GM12872 (cell line): ENCODE results near the gene STAC.

Experiments
- CTCF ChIP-seq: IDR thresholded peaks from 3 replicates; pipeline ENCODE4 v1.5.1; 2011; ENCODE audit warnings: low read depth, mild to moderate bottlenecking, low read length, moderate library complexity; ENCODE audit not compliant: insufficient read depth

STAC gene

GRCh38 chr3:36443028-36443686 is 62.9 kb downstream of the STAC start:
- TF ChIP-seq CTCF, result no peak

DNA sequence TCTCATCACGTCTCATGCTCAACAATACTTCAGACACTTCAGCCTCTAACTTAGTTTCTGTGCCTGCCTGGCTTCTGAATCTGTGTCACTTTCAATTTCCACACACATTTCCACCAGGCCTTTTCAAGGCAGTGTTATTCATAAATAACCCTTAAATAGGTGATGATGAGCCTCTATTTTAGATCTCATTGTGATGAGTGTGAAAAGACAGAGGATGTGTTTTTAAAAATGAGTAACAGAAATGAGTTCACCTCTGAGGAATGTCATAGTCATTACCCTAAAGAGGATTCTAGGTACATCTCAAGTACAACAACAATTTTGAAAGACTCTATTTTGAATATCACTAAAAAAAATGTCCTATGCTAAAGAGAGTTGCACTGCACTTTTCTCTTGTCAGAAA is 64.6 kb downstream of the STAC start:
- no peak for TF ChIP-seq CTCF

- TF ChIP-seq CTCF, result no peak
Measured at GRCh38 chr3:36446276-36446675, 66.0 kb downstream of the STAC start.

GRCh38 chr3:36447061-36447460 is 66.8 kb downstream of the STAC start:
- TF ChIP-seq CTCF, result no peak

DNA sequence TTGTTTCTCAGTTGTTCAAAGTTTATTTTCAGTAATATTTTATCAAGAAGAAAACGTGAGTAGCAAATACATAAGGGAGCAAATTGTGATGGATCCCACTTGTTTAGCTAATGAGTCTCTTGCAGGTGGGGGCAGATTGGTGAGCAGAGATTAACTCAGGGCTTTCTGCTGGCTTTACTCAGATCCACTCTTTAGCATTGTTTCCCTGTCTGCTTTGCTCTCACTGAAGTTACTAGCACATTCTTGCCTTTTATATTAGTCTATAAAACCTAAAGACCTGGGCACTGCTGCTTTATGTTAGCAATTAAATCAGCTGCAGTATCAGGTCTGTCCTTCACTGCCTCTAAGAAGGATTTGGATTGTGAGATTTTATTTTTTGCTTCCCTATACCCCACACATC is 71.5 kb downstream of the STAC start:
- no peak for TF ChIP-seq CTCF

DNA sequence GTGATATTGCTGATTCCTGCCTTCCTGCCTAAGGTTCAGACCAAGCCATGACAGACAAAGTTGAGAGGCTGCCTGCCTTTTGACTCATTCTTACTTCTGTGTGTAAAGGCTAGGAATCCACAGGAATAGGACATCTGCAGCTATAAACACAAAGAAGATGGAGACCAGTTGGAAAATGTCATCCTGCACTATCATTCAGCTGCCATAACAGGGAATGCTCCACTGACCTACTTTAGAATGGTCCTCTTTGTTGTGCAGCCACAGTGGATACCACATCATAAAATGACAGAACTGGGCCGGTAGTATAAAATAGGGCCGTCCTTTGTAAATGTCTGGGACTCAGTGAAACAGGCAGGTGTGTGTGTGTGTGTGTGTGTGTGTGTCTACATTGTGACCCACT is 75.1 kb downstream of the STAC start:
- no peak for TF ChIP-seq CTCF

- no peak for TF ChIP-seq CTCF
Measured at GRCh38 chr3:36456784-36457183, 76.5 kb downstream of the STAC start.

DNA sequence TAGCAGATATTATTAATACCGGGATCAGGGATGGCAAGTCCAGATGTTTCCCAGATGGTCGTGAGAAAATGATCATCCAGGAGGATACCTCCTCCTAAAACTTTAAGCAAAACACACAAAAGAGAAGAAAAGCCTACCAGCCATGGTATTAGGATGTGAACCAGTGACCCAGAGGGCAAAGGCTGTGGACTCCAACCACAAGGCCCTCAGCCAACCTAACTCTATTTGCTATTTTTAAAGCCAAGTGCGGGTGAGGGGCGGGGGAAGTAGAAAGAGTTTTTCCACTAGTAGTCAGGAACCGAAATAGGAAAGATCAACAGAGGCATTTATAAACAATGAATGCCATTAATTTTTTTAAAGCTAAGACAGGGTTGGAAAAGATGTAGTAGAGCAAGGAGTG is 77.4 kb downstream of the STAC start:
- TF ChIP-seq CTCF, result no peak
